Kidney (tissue), 22 donors: Measurements from ENCODE around the gene SLIRP. TPM values are rescaled to one million over a fixed set of nuclear protein-coding genes. Genes with fewer than 3 reads are reported as not detected.

Source experiments
- DNase-seq, 5 donors: peaks; one replicate each; pipeline ENCODE4 v3.0.0-alpha.2; 2013 to 2020
- FAIRE-seq: peaks from 2 replicates; lab custom pipeline; 2012; peaks lifted over from hg19 to GRCh38; lab: Jason Lieb, UNC
- H3K27ac ChIP-seq, 2 donors: one replicate each; pipeline ENCODE4 v1.7.0; 2013; ENCODE audit warnings: low read depth in 2 of 2, low read length in 2 of 2, inconsistent platforms in 1 of 2
- H3K27me3 ChIP-seq: one replicate; pipeline ENCODE4 v1.7.1; 2013; ENCODE audit warnings: low read length, inconsistent platforms; ENCODE audit not compliant: control insufficient read depth, insufficient read depth
- H3K36me3 ChIP-seq, 3 donors: one replicate each; pipeline versions ENCODE4 v1.7.0 to v1.7.1; 2013; ENCODE audit warnings: low read length in 3 of 3, control low read depth in 1 of 3, inconsistent platforms in 1 of 3; ENCODE audit not compliant: insufficient read depth in 3 of 3, control insufficient read depth in 2 of 3
- H3K4me1 ChIP-seq, 3 donors: one replicate each; pipeline versions ENCODE4 v1.7.0 to v1.7.1; 2013; ENCODE audit warnings: low read length in 3 of 3, inconsistent platforms in 1 of 3, low read depth in 1 of 3; ENCODE audit not compliant: control insufficient read depth in 2 of 3, insufficient read depth in 2 of 3
- H3K4me3 ChIP-seq, 3 donors: one replicate each; pipeline versions ENCODE4 v1.7.0 to v1.8.1; 2013; ENCODE audit warnings: low read length in 3 of 3, control low read depth in 1 of 3, inconsistent platforms in 1 of 3
- H3K9ac ChIP-seq, 3 donors: one replicate each; pipeline versions ENCODE4 v1.7.0 to v1.7.1; 2013; ENCODE audit warnings: low read length in 3 of 3, control low read depth in 1 of 3, inconsistent platforms in 1 of 3
- H3K9me3 ChIP-seq, 3 donors: one replicate each; pipeline versions ENCODE4 v1.7.0 to v1.7.1; 2013; ENCODE audit warnings: low read length in 3 of 3, control low read depth in 1 of 3, inconsistent platforms in 1 of 3; ENCODE audit not compliant: control insufficient read depth in 2 of 3, insufficient read depth in 1 of 3
- CTCF ChIP-seq: IDR thresholded peaks from 3 replicates; pipeline ENCODE4 v1.5.1; 2012; ENCODE audit warnings: mild to moderate bottlenecking, moderate library complexity, borderline replicate concordance; ENCODE audit not compliant: insufficient read depth; ENCODE audit errors: extremely low read depth
- intact Hi-C: fragments of 100-400 bp; cut with DNase I; formaldehyde crosslinking; loops from one replicate; pipeline ENCODE4 v1.11.1; 2022
- long read RNA-seq, 10 donors: library from polyadenylated mRNA in 1 of 10; unstranded in 1 of 10; transcript quantifications; one replicate each; pipeline ENCODE4 v2.0.0 and lab custom pipeline, GENCODE V29; 2021 to 2026
- polyA plus RNA-seq: library from polyadenylated mRNA; stranded (reverse); fragments of 350-450 nt; fragmentation: Illumina TruSeq; extraction: RNeasy Lipid Tissue Mini Kit (QIAGEN cat#74804); gene quantifications from one replicate; pipeline ENCODE4 v1.2.3, GENCODE V29; 2014; ENCODE audit warnings: low read depth, low replicate concordance; ENCODE audit not compliant: insufficient read depth
- total RNA-seq: library from RNA; stranded (reverse); fragmentation: NEBNext Ultra II Directional; extraction: Animal tissue kit (Norgen Biotek cat#: 25700); gene quantifications from one replicate; pipeline ENCODE4 v1.2.1, GENCODE V29; 2021
- donor health status: control.
- donor health status: control.
- donor health status: control.
- donor health status: control.
- donor health status: control.
- donor health status: DM: yes; HTN: yes; CAD: no.
- donor health status: Normal renal cell carcinoma (clear cell type).

Gene SLIRP
- total RNA-seq (91.6 TPM), polyA plus RNA-seq (418 TPM)
- long read RNA-seq, donor 1, transcript SLIRP-209 (4 exons, 408 nt): major isoform, 121 of 176 reads
- long read RNA-seq, donor 1, partial matches to known transcripts: 44 of 176 reads
- long read RNA-seq, donor 1, other reads (novel, unspliced or antisense): 0 of 176 reads
- long read RNA-seq, donor 2, transcript SLIRP-209 (4 exons, 408 nt): major isoform, 119 of 167 reads
- long read RNA-seq, donor 2, partial matches to known transcripts: 31 of 167 reads
- long read RNA-seq, donor 2, other reads (novel, unspliced or antisense): 7 of 167 reads
- long read RNA-seq, donor 3, transcript SLIRP-201 (4 exons, 394 nt): minor isoform, 7 of 261 reads
- long read RNA-seq, donor 3, transcript SLIRP-209 (4 exons, 408 nt): major isoform, 174 of 261 reads
- long read RNA-seq, donor 3, partial matches to known transcripts: 65 of 261 reads
- long read RNA-seq, donor 3, other reads (novel, unspliced or antisense): 8 of 261 reads
- long read RNA-seq, donor 4, transcript SLIRP-209 (4 exons, 408 nt): major isoform, 74 of 80 reads
- long read RNA-seq, donor 4, partial matches to known transcripts: 0 of 80 reads
- long read RNA-seq, donor 4, other reads (novel, unspliced or antisense): 0 of 80 reads
- long read RNA-seq, donor 5, transcript SLIRP-209 (4 exons, 408 nt): major isoform, 9 of 11 reads
- long read RNA-seq, donor 5, partial matches to known transcripts: 0 of 11 reads
- long read RNA-seq, donor 5, other reads (novel, unspliced or antisense): 0 of 11 reads
- long read RNA-seq, donor 6, transcript SLIRP-201 (4 exons, 394 nt): minor isoform, 7 of 390 reads
- long read RNA-seq, donor 6, transcript SLIRP-207 (3 exons, 729 nt): minor isoform, 6 of 390 reads
- long read RNA-seq, donor 6, transcript SLIRP-209 (4 exons, 408 nt): major isoform, 324 of 390 reads
- long read RNA-seq, donor 6, transcript SLIRP-208 (3 exons, 450 nt): minor isoform, 7 of 390 reads
- long read RNA-seq, donor 6, partial matches to known transcripts: 14 of 390 reads
- long read RNA-seq, donor 6, other reads (novel, unspliced or antisense): 25 of 390 reads
- long read RNA-seq, donor 7, transcript SLIRP-209 (4 exons, 408 nt): major isoform, 47 of 57 reads
- long read RNA-seq, donor 7, partial matches to known transcripts: 4 of 57 reads
- long read RNA-seq, donor 7, other reads (novel, unspliced or antisense): 5 of 57 reads
- long read RNA-seq, donor 8, transcript SLIRP-209 (4 exons, 408 nt): major isoform, 125 of 141 reads
- long read RNA-seq, donor 8, partial matches to known transcripts: 6 of 141 reads
- long read RNA-seq, donor 8, other reads (novel, unspliced or antisense): 0 of 141 reads
- long read RNA-seq, donor 9, transcript SLIRP-209 (4 exons, 408 nt): major isoform, 78 of 90 reads
- long read RNA-seq, donor 9, partial matches to known transcripts: 9 of 90 reads
- long read RNA-seq, donor 9, other reads (novel, unspliced or antisense): 0 of 90 reads
- long read RNA-seq, donor 10, transcript SLIRP-209 (4 exons, 408 nt): major isoform, 105 of 112 reads
- long read RNA-seq, donor 10, partial matches to known transcripts: 0 of 112 reads
- long read RNA-seq, donor 10, other reads (novel, unspliced or antisense): 0 of 112 reads

GRCh38 chr14:77707724-77708408 lies at the start of gene SLIRP, which contains the start of gene ALKBH1:
SLIRP (plus strand) TSS chr14:77708103; CDS start chr14:77708112, 9 bp downstream.
ALKBH1 (minus strand) TSS chr14:77708023; CDS start chr14:77708004, 19 bp downstream.
- H3K4me3 ChIP-seq: peak within 1 kb of the TSS; percentile 78 to 98 (median 97)
- no peak for TF ChIP-seq CTCF
- no peak for FAIRE-seq
- intact Hi-C loops: no loop called here
- H3K4me1 ChIP-seq: peaks cover 8 to 23% (median 8%) of the 10 kb centered on the region in 3 donors
- peak within 1 kb of the TSS; percentile 21 to 34 for H3K27ac ChIP-seq
- H3K9me3 ChIP-seq: no peaks in the 10 kb centered on the region
- H3K27me3 ChIP-seq: no peaks in the 10 kb centered on the region
- peak; percentile 89 to 97 (median 93) for DNase-seq
- H3K36me3 ChIP-seq: peaks cover 6 to 19% (median 17%) of the 10 kb centered on the region in 3 donors
- H3K9ac ChIP-seq: peak within 1 kb of the TSS; percentile 44 to 89 (median 77)

- no peak overlapping the region for H3K27ac ChIP-seq
- no peak for FAIRE-seq
- no peak for TF ChIP-seq CTCF
These were observed 48.1 kb upstream of the SLIRP start for GRCh38 chr14:77659831-77660230.

More at GRCh38 chr14:77659831-77660230, 48.1 kb upstream of the SLIRP start:
- H3K9ac ChIP-seq: no peak overlapping the region
- H3K9me3 ChIP-seq: no peaks in the 10 kb centered on the region
- intact Hi-C loops: no loop called here
- no peaks in the 10 kb centered on the region for H3K36me3 ChIP-seq
- H3K27me3 ChIP-seq: no peaks in the 10 kb centered on the region
- DNase-seq: no peak
- H3K4me1 ChIP-seq: peaks cover 0 to 3% (median 0%) of the 10 kb centered on the region in 3 donors
- no peak overlapping the region for H3K4me3 ChIP-seq
